HG02623 (cell line): ENCODE results near the gene RIPK1.

Experiments
- ATAC-seq: cut with Tn5 transposase; IDR thresholded peaks from one replicate; pipeline ENCODE4 v1.9.1; 2021; ENCODE audit warnings: moderate library complexity; ENCODE audit not compliant: unreplicated experiment

The RIPK1 gene

DNA sequence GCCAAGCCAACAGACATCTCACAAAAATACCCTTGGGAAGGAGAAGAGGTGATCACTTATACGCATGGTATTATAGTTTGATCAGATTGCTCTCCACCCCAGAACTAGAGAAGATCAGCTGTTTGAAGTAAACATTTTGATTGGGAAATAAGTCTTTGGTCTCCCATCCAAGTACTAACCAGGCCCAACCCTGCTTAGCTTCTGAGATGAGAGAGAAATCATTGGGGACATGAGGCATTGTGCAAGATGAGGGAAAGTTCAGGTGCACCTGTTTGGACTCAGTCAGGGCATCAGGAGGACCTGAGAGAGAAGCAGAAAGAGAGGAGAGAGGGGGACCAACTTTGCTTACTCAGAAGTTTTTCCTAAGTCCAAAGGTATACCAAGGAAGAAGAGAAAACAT lies 11.4 kb downstream of the RIPK1 start:
- ATAC-seq = no peak

DNA sequence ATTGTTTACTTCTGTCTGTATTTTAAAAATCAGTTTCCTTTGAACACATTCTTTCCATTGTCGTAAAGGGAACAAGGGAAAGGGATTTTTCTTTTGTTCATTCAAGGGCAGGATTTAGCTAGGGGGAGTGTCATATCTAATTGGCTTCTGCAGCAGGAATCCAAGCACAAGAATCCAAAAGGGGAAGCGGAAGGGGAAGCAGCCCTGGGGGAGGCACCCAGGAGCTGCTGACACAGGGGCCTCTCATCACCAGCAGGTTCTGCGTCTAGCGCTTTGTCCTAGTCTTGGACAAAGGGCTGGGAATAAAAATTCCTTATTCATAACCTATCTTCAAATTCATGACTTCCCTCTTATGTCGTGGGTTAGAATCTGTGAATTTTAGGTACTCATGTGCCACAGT lies 13.7 kb downstream of the RIPK1 start:
- no peak for ATAC-seq

DNA sequence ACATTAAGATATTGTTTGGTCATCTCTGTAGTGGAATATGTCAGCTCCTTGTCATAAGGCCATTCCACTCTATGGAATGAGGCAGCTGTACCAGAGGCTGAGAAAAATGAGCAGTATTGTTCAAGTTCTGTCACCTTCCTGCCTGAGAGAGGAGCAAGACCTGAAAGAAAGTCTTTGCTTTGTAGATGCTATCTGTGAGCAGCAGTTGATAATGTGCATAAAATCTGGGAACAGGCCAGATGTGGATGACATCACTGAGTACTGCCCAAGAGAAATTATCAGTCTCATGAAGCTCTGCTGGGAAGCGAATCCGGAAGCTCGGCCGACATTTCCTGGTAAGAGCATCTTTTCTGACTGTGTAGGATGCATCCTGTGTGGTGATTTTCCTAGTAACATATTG lies 16.8 kb downstream of the RIPK1 start:
- ATAC-seq = no peak

DNA sequence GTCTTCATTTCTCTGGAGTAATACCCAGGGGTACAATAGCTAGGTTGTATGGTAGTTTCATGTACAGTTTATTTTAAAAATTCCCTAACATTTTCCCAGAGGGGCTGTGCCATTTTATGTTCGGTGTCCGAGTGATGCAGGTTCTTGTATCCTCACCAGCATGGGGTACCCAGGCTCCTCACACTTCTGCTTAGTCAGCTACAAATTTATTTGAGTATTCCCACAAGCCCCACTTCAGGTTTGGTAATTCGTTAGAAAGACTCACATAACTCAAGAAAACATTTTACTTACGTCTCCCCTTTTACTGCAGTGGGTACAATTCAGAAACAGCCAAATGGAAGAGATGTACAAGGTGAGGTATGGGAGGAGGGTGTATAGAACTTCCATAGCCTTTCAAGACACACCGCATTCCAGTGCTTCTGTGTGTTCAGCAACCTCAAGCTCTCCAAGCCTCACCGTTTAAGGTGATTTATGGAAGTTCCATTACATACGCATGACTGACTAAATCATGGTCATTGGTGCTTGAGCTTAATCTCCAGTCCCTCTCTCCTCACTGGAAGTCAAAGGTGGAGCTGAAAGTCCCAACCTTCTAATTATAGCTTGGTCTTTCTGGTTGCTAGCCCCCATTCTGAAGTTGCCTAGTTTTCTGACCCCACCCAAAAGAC lies 18.1 kb downstream of the RIPK1 start:
- ATAC-seq = no peak

DNA sequence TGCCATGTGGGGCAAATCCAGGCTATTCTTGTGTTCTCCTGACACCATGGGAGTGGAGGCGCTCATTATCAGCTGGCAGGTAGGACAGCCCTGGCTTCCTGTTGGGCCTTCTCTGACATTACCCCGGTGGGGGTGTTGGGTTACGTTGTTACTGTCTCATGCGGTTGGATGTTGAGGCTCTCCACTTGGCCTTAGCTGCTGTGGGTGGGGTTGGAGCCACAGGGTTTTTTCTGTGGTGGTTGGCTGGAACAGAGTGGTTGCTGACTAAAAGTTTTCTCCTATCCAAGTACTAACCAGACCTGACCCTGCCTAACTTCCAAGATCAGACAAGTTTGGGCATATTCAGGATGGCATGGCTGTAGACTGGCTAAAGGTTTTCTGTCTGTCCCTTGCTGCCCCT lies 20.2 kb downstream of the RIPK1 start:
- no peak for ATAC-seq

DNA sequence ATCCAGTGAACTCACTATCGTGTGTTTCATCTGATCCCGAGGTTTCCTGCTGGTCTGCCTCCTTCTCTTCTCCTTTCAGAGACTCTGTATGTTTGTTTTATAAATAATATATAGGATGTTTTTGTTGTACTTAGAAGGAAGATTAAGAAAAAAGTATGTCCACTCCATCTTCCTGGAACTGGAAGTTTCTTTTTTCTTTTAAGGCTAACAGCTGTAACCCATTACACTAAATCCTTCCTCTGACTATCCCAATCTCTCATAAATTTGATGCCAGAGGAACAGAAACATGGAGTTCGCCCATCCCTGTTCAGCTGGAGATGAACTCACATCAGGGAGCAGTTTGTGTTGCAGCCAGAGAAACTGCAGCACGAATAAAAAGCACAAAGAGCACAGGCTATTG lies 20.7 kb downstream of the RIPK1 start:
- ATAC-seq = no peak

DNA sequence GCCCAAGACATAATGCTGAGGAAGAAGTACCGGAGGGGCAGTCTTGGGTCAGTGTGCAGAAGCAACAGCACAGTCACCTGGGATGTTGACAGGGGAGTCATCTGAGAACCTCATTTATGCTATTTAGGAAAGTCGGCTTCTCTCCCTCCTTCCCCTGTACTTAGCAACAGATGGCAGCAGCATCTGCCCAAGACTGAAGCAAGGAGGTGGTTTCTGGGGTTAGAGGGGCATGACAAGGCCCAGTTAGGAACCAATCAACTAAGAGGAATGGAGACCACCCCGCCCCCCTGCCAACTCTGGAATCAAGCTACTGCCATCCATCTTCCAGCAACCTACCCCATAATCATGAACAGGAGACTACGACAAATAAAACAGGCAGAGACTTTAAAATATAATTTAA lies 21.7 kb downstream of the RIPK1 start:
- ATAC-seq = no peak

DNA sequence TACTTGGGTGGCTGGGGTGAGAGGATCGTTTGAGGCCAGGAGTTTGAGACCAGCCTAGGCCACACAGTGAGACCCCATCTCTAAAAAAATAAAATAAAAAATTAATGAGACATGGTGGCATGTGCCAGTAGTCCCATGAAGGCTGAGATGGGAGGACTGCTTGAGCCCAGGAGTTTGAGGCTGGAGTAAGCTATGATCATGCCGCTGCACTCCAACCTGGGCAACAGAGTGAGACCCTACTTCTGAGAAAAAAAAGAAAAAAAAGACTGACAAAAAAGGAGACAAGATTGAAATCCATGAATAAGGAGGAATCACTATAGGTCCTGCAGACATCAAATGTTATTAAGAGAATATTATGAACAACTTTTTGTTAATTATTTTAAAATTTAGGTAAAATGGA lies 26.5 kb downstream of the RIPK1 start:
- no peak for ATAC-seq

DNA sequence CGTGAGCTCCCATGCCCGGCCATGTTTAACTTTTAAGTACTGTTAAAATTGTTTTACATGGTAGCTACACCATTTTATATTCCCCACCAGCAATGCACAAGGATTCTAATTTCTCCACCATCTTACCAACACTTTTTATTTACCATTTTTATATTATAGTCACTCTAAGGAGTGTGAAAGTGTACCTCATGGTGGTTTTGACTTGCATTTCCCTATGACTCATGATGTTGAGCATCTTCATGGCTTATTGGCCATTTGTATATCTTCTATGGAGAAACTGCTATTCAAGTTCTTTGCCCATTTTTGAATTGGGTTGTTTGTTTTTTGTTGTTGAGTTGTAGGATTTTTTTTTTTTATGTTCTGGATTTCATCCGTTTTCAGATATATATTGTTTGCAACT lies 34.6 kb downstream of the RIPK1 start:
- ATAC-seq = no peak

DNA sequence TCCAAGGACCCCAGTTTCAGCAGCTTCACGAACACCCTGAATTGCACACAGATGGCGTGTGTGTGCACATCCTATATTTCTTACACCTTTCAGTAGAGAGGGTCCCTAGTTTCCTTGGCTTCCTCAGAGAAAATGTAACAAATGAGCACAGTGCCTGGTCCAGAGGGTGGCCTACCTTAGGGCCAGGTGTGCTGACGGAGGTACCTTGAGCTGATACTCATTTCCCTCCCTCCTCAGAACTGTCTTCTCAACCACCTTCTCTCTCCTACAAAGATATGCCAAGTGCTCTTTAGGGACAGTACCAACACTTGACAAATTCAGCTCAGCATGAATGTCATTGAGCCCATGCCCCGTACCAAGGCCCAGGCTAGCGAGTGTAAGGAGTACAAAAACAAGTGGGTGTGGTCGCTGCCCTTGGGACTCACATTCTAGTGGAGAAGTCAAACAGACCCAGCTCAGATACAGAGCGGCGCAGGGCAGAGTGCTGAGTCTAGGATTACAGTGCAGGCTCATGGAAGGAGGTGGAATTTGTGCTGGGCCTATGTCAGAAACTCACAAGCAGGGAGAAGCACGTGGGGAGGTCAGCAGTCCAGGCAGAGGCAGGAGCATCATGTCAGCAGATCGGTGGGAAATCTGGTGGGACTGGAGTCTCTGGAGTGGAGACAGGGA lies 40.6 kb downstream of the RIPK1 start:
- ATAC-seq = no peak

DNA sequence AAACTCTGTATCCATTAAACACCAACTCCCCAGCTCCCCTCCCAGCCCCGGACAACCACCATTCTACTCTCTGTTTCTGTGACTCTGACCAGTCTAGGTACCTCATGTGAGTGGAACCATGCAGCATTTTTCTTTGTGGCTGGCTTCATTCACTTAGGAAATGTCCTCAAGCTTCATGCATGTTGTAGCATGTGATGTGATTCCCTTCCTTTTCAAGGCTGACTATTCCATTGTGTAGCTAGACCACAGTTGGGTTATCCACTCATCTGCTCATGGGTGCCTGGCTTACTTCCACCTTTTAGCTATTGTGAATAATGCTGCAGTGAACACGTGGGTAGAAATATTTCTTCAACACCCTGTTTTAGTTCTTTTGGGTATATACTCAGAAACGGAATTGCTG lies 41.5 kb downstream of the RIPK1 start:
- no peak for ATAC-seq

DNA sequence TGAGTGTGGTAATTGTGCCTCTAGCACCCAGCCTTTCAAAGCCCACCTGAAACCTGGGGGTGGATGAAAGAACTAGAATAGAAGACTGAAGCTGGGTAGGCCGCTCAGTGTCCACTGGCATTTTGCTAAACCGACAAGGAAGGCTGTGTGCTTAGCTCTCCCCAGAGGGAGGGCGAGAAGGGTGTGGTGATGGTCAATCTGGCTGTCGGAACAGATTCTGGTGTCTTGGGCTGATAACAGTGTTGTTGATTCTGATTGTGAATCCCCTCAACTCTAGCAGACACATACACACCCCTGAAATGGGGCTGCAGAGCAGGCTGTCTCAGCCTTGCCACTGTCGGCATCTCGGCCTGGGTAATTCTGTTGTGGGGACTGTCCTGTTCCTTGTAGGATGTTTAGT lies 46.1 kb downstream of the RIPK1 start:
- ATAC-seq = no peak

DNA sequence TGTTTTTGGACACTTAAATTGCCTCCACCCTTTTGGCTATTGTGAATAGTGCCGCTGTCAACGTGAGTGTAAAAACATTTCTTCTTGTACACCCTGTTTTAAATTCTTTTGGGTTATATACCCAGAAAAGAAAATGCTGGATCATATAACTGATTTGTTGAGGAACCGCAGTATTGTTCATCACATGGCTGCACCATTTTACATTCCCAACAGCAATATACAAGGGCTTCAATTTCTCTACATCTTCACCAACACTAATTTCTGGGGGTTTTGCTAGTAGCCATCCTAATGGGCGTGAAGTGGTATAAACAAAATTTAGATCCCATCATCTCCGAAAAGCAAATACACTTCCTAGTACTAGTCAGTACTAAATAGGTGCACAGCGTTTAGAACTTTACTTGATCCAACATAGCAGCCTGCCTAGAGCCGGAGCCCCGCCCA lies 49.6 kb downstream of the RIPK1 start:
- ATAC-seq = no peak

DNA sequence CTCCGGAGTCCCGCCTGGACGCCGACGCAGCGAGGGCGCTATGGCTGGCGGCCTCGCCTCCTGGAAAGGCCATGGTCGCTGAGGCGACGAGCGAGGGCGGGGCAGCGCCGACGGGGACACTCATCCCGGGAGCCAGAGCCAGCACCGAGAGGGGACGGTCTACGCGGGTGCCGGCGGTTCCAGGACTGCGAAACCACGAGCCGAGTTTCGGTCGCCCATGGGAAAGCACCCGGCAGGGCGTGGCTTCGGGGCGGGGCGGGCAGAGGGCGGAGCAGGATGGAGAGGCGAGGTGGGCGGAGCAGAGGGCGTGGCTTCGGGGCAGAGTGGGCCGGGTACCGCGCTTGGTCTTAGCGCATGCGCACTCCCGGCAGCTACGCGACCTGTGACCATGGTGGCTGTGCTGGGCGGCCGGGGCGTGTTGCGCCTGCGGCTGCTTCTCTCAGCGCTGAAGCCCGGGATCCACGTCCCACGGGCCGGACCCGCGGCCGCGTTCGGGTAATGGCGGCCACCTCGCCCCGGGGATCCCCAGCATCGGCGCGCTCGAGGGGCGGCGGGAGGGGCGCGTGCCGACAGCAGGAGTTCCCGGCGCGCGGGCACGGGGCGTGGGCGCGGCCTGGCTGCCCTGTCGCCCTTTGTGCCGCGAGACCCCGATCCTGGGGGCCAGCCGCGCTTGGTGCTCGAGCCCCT lies 50.2 kb downstream of the RIPK1 start, which contains the start of gene BPHL:
Gene BPHL (plus strand): TSS at position 359 of the 687 bp plus-strand sequence. CDS start 30 bp downstream, at position 389.
- peak; percentile 86 for ATAC-seq

DNA sequence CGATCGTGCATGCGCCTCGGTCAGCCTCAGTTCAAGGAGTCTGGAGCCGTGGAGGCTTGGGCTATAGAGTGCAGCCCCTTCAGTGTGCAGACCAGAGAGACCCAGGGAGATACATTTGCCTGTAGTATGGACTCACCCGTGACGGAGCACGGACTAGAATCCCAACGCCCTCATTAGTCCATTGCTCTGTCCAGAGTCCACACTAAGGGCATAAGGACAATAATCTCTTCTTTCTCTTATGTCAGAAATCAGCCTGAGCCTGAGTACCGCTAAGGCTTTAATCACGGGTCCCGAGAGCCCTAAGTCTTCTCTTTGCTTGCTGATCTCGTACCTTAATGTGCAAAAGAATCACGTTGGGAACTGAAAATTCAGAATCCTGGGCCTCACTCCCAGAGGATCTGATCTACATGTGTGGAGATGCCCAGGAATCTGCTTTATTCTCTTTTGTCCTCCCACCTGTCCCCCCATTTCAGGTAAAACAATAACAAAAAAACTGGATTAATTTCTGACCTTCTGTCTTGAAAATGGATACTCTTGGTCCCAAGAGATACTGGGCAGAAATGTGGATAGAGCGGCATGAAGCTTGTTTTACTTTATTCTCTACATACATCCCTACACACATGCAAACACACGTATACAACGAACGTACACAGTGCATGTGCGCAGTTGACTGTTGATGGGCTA lies 50.9 kb downstream of the RIPK1 start:
- no peak for ATAC-seq

DNA sequence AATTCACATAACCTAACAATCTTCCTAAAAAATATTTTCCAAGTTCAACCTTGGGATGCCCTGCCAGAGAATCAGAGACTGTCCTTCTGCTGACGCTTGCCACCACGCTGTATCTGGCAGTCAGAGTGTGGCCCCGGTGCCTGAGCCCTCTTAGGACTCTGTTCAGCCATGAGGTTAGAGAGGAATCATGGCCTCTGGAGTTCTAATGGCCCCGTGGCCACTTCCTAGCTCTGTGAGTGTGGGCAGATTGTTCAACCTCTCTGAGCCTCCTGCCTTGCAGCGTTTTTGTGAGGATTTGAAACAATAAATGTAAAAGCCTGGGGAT lies 52.4 kb downstream of the RIPK1 start:
- no peak for ATAC-seq

DNA sequence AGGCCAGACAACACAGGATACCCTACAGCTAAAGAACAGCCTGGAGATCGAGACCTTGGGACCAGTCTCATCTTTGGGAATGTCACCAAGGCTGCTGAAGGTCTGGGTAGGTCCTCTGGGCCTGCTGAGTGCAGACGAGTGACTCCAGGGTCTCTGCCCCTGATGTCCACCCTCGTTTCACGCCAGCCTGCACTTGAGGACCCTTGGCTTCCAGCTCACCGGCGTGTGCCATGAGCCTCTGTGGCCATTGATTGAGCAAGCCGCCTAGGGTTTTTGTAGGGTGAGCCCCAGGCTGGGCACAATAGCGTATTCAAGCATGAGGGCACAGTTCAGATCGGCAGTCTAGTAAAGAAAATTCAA lies 54.5 kb downstream of the RIPK1 start:
- ATAC-seq = no peak

DNA sequence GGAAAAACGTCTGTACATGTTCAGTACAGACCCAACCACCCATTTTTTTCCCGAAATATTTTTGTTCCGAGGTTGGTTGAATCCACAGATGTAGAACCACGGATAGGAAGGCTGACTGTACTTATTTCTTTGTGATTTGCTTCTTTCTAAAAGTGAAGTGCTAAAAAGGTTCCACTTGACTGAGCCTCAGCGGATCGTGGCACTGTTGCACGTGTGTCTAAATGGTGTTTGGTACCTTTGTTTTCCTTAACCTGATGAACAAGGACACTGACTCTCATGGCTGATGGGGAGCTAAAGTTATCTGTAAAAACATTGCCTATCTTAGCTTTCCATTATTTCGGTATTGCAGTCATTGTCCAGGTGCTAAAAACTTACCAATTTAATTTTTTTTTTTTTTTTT lies 56.4 kb downstream of the RIPK1 start:
- ATAC-seq = no peak

DNA sequence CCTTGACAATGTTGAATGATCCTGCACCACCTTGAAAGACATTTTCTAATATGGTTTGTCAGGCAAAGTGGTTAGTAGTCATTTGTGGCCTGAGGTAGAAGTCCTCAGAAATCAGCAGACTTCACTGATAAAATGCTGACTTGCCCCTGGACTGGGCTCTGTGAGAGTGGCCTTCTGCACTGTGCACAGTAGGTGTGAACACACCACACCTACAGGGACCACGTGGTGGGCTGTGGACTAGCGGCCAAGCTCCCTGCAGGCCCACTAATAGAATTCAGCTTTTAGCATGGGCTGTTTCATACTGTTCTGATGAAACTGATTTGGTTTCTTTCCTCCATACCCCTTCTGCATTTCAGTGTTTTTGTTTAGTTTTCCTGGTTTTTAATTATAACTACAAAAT lies 57.5 kb downstream of the RIPK1 start:
- ATAC-seq = no peak

DNA sequence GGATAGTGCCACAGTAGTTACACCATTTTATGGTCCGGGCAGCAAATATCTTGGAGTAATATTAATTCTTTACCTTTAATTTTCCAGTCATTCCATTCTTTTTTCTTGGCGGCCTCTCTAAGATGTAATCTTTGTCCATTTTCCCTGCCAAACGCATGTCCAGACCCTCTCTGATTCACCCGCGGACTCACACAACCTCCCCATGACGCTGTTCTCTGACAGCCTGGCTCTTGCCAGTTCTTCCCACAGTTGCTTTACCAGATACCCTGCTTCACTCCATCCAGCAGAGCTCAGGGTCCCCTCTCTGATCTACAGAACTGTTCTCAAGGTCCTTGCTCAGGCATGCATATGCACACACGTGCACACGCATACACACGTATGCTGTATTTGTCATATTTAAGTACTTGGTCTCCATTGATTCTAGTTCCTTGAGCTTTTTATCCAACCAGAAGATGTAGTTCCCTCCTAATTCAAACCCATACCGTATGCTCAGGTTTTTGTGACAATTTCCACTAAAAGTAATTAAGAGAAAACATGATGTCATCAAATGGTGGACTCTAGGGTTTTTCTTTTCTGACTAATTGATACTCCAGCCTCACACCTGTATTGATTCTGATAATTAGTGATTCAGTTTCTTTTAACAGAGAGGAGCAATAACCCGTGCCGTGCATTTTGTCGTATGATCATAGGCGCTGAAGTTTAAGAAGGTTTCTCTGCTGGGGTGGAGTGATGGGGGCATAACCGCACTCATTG lies 60.2 kb downstream of the RIPK1 start:
- ATAC-seq = no peak

DNA sequence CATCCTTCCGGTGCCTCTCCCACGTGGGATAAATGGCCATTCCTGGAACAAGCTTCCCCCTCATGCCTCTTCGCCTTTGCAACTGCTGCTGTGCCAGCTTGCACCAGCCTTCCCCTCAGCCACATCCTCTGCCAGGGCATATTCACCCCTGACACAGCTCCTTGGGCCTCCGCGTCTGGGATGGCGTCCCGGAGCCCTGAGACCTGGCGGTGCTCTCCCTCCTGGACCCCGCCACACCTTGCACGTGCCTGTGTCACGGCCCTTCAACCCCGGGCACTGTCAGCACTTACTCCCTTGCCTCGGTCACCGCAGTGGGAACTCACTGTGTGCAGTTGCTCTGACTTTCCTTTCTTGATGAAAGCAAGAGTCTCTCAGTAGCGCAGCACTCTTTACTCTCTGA lies 63.4 kb downstream of the RIPK1 start:
- ATAC-seq = no peak
